Measurements from ENCODE around the gene BBS9. TPM values are rescaled to one million over a fixed set of nuclear protein-coding genes. Genes with fewer than 3 reads are reported as not detected.

The BBS9 gene
- total and polyA plus RNA-seq, 2 donors (not counting 1 experiment from before 2014, with no cell fraction given) = 8.4 to 45.2 TPM

GRCh38 chr7:33393770-33394169, 264.4 kb downstream of the BBS9 start:
- no peak for DNase-seq
- ATAC-seq (ENCODE audit: low read depth) = no peak
- H3K27ac Mint-ChIP-seq = no peak overlapping the region

GRCh38 chr7:33395340-33395739, 266.0 kb downstream of the BBS9 start:
- H3K4me3 Mint-ChIP-seq = no peak overlapping the region
- ChIA-PET POLR2A (no interaction called here), CTCF (no interaction called here)
- H3K4me3 ChIP-seq (ENCODE audit: control extremely low read depth in 1 of 5, extremely low read depth in 1 of 5, insufficient read depth in 1 of 5, low read depth in 2 of 5, low read length in 4 of 5) = no peak overlapping the region
- TF ChIP-seq EZH2 (IDR thresholded peaks at IDR 0.05; ENCODE audit: borderline replicate concordance, insufficient read depth, low read depth, low read length, poor library complexity, severe bottlenecking) (no peak), CTCF (IDR thresholded peaks at IDR 0.05) (no peak)
- no peaks in the 10 kb centered on the region for H3K9me3 ChIP-seq (ENCODE audit: control extremely low read depth in 1 of 3, control insufficient read depth in 2 of 3, insufficient read depth in 1 of 3, low read length in 2 of 3)
- H3K27ac Mint-ChIP-seq = no peak overlapping the region
- ATAC-seq (ENCODE audit: low read depth) = no peak
- intact Hi-C loops (cut with micrococcal nuclease) = no loop called here
- no peaks in the 10 kb centered on the region for H3K4me1 Mint-ChIP-seq
- no peaks in the 10 kb centered on the region for H3K4me1 ChIP-seq (ENCODE audit: control insufficient read depth in 2 of 2, insufficient read depth in 2 of 2, low read length in 2 of 2)
- DNase-seq = no peak
- H2AFZ ChIP-seq (ENCODE audit: insufficient read depth, low read depth, low read length, poor library complexity, severe bottlenecking) = no peak overlapping the region
- H3K36me3 ChIP-seq (replicated peaks in 1 of 2; ENCODE audit: control extremely low read depth in 1 of 2, control insufficient read depth in 1 of 2, extremely low read depth in 1 of 2, insufficient read depth in 2 of 2, low read length in 1 of 2) = no peaks in the 10 kb centered on the region
- H4K20me1 ChIP-seq (ENCODE audit: control insufficient read depth, insufficient read depth, low read length, poor library complexity, severe bottlenecking) = no peaks in the 10 kb centered on the region
- H3K9ac ChIP-seq (ENCODE audit: low read length) = no peak overlapping the region
- no peak overlapping the region for H3K27ac ChIP-seq (ENCODE audit: low read length in 2 of 2)
- no peaks in the 10 kb centered on the region for H3K27me3 Mint-ChIP-seq
- H3K27me3 ChIP-seq (replicated peaks in 1 of 4; ENCODE audit: control extremely low read depth in 1 of 4, control insufficient read depth in 3 of 4, insufficient read depth in 4 of 4, low read length in 3 of 4) = no peaks in the 10 kb centered on the region
- no peaks in the 10 kb centered on the region for H3K79me2 ChIP-seq (ENCODE audit: control insufficient read depth, insufficient read depth, low read length)
- H3K9me3 Mint-ChIP-seq (ENCODE audit: insufficient read depth) = no peaks in the 10 kb centered on the region
- no peak overlapping the region for H3K4me2 ChIP-seq (replicated peaks; ENCODE audit: low read depth, low read length, poor library complexity, severe bottlenecking)

More at GRCh38 chr7:33393770-33394169, 264.4 kb downstream of the BBS9 start:
- H3K4me1 ChIP-seq (ENCODE audit: control insufficient read depth in 2 of 2, insufficient read depth in 2 of 2, low read length in 2 of 2) = no peaks in the 10 kb centered on the region
- intact Hi-C loops (cut with micrococcal nuclease) = no loop called here
- no peak overlapping the region for H3K4me3 ChIP-seq (ENCODE audit: control extremely low read depth in 1 of 5, extremely low read depth in 1 of 5, insufficient read depth in 1 of 5, low read depth in 2 of 5, low read length in 4 of 5)
- no peak overlapping the region for H3K9ac ChIP-seq (ENCODE audit: low read length)
- H3K4me3 Mint-ChIP-seq = no peak overlapping the region
- no peaks in the 10 kb centered on the region for H3K79me2 ChIP-seq (ENCODE audit: control insufficient read depth, insufficient read depth, low read length)
- H3K27me3 ChIP-seq (replicated peaks in 1 of 4; ENCODE audit: control extremely low read depth in 1 of 4, control insufficient read depth in 3 of 4, insufficient read depth in 4 of 4, low read length in 3 of 4) = no peaks in the 10 kb centered on the region
- POLR2A ChIA-PET = no interaction called here
- no peak overlapping the region for H2AFZ ChIP-seq (ENCODE audit: insufficient read depth, low read depth, low read length, poor library complexity, severe bottlenecking)
- H3K4me2 ChIP-seq (replicated peaks; ENCODE audit: low read depth, low read length, poor library complexity, severe bottlenecking) = no peak overlapping the region
- H4K20me1 ChIP-seq (ENCODE audit: control insufficient read depth, insufficient read depth, low read length, poor library complexity, severe bottlenecking) = no peaks in the 10 kb centered on the region
- no peaks in the 10 kb centered on the region for H3K9me3 ChIP-seq (ENCODE audit: control extremely low read depth in 1 of 3, control insufficient read depth in 2 of 3, insufficient read depth in 1 of 3, low read length in 2 of 3)
- no peaks in the 10 kb centered on the region for H3K9me3 Mint-ChIP-seq (ENCODE audit: insufficient read depth)
- no peaks in the 10 kb centered on the region for H3K36me3 ChIP-seq (replicated peaks in 1 of 2; ENCODE audit: control extremely low read depth in 1 of 2, control insufficient read depth in 1 of 2, extremely low read depth in 1 of 2, insufficient read depth in 2 of 2, low read length in 1 of 2)
- no peaks in the 10 kb centered on the region for H3K27me3 Mint-ChIP-seq
- no peaks in the 10 kb centered on the region for H3K4me1 Mint-ChIP-seq
- H3K27ac ChIP-seq (ENCODE audit: low read length in 2 of 2) = no peak overlapping the region
- TF ChIP-seq CTCF (IDR thresholded peaks at IDR 0.05) (no peak), EZH2 (IDR thresholded peaks at IDR 0.05; ENCODE audit: borderline replicate concordance, insufficient read depth, low read depth, low read length, poor library complexity, severe bottlenecking) (no peak)
- CTCF ChIA-PET = no interaction called here

Measured in B cell (primary cell).